HepG2 (cell line): ENCODE data around the gene EPS8. TPM values are rescaled to one million over a fixed set of nuclear protein-coding genes. Genes with fewer than 3 reads are reported as not detected.

Experiments used
- ATAC-seq: fragments of 200-7000 bp; cut with Tn5 transposase; 3 replicates; pipeline ENCODE4 v1.9.1; 2020; ENCODE audit warnings: mild to moderate bottlenecking, moderate library complexity
- BruUV-seq: library from RNA; stranded (reverse); fragments of 400-500 nt; replicated peaks from 2 replicates; lab custom pipeline; 2021; lab: Mats Ljungman, UMichigan
- CTCF ChIA-PET: fragments of 300-600 bp; formaldehyde crosslinking; extraction: SDS; loops from one replicate; lab custom pipeline; 2021; ENCODE audit warnings: low total read pairs, inconsistent platforms, low intra/inter-chr PET ratio; lab: Yijun Ruan, JAX
- POLR2A ChIA-PET: fragments of 350-600 bp; sonication (Branson Sonifier 250); formaldehyde crosslinking; loops from one replicate; lab custom pipeline; 2020; ENCODE audit warnings: antibody characterized with exemption, inconsistent platforms; lab: Yijun Ruan, JAX
- DNase-seq: peaks from one replicate; pipeline ENCODE4 v3.0.0-alpha.2; 2015; ENCODE audit warnings: low spot score
- FAIRE-seq: peaks from 3 replicates; lab custom pipeline; 2011; peaks lifted over from hg19 to GRCh38; lab: Jason Lieb, UNC
- H2AFZ ChIP-seq: one replicate; pipeline ENCODE4 v1.6.1; 2011; ENCODE audit warnings: low read length, inconsistent platforms
- H3K27ac ChIP-seq: fragments of 300-600 bp; 3 replicates; pipeline ENCODE4 v1.8.0; 2011; ENCODE audit warnings: mixed run types, mild to moderate bottlenecking, mixed read lengths, low read length, inconsistent platforms; ENCODE audit not compliant: insufficient read depth; ENCODE audit errors: extremely low read length
- H3K27me3 ChIP-seq, 2 experiments: fragments of 200-600 bp in 1 of 2; 2 replicates in 1 of 2; 3 replicates in 1 of 2; pipeline versions ENCODE4 v1.6.0 to v1.8.0; 2011; ENCODE audit warnings: low read length in 2 of 2, mild to moderate bottlenecking in 2 of 2, moderate library complexity in 2 of 2, inconsistent platforms in 1 of 2; ENCODE audit not compliant: insufficient read depth in 2 of 2, control insufficient read depth in 1 of 2
- H3K36me3 ChIP-seq, 2 experiments: fragments of 200-600 bp in 1 of 2; replicated peaks in 1 of 2; 2 replicates in 1 of 2; 3 replicates in 1 of 2; pipeline versions ENCODE4 v1.5.1 to v1.8.0; 2011; ENCODE audit warnings: low read length in 2 of 2, inconsistent platforms in 1 of 2; ENCODE audit not compliant: insufficient read depth in 2 of 2, control insufficient read depth in 1 of 2
- H3K4me1 ChIP-seq: 2 replicates; pipeline ENCODE4 v1.5.1; 2012; ENCODE audit warnings: low read length, inconsistent platforms; ENCODE audit not compliant: insufficient read depth
- H3K4me2 ChIP-seq: 2 replicates; pipeline ENCODE4 v1.6.0; 2011; ENCODE audit warnings: low read depth, low read length, inconsistent platforms
- H3K4me3 ChIP-seq, 3 experiments: fragments of 200-600 bp in 1 of 3; sonication (generic), shearing (Covaris generic) in 1 of 3; replicated peaks in 1 of 3; 2 replicates each; pipeline ENCODE4 v1.5.1; 2011 to 2016; ENCODE audit warnings: low read length in 3 of 3, inconsistent platforms in 2 of 3, low read depth in 2 of 3, mild to moderate bottlenecking in 2 of 3, control low read depth in 1 of 3, mixed read lengths in 1 of 3; ENCODE audit not compliant: insufficient read depth in 1 of 3
- H3K79me2 ChIP-seq: one replicate; pipeline ENCODE4 v1.6.1; 2011; ENCODE audit warnings: low read length, inconsistent platforms; ENCODE audit not compliant: insufficient read depth
- H3K9ac ChIP-seq: 2 replicates; pipeline ENCODE4 v1.6.0; 2011; ENCODE audit warnings: mild to moderate bottlenecking, low read depth, low read length, inconsistent platforms; ENCODE audit not compliant: insufficient read depth
- H3K9me3 ChIP-seq: 2 replicates; pipeline ENCODE4 v1.5.1; 2012; ENCODE audit warnings: mild to moderate bottlenecking, low read length
- H4K20me1 ChIP-seq: 2 replicates; pipeline ENCODE4 v1.6.0; 2011; ENCODE audit warnings: inconsistent platforms, mild to moderate bottlenecking, low read length, moderate library complexity; ENCODE audit not compliant: insufficient read depth
- CCDC6 ChIP-seq: sonication (generic); formaldehyde crosslinking; IDR thresholded peaks from 2 replicates; pipeline ENCODE4 v1.8.1; 2022; ENCODE audit warnings: mild to moderate bottlenecking, missing genetic modification reagents, moderate library complexity
- GLI4 ChIP-seq: sonication (generic); formaldehyde crosslinking; IDR thresholded peaks from 2 replicates; pipeline ENCODE4 v1.5.1; 2020; ENCODE audit warnings: missing genetic modification reagents, mild to moderate bottlenecking, moderate library complexity, borderline replicate concordance
- HNF4A ChIP-seq: sonication (generic); formaldehyde crosslinking; IDR thresholded peaks from 2 replicates; pipeline ENCODE4 v1.4.0; 2020; ENCODE audit warnings: missing genetic modification reagents
- MEF2D ChIP-seq: sonication (generic); formaldehyde crosslinking; IDR thresholded peaks from 2 replicates; pipeline ENCODE4 v1.5.1; 2020; ENCODE audit warnings: mild to moderate bottlenecking, missing genetic modification reagents
- TP53 ChIP-seq: sonication (generic); formaldehyde crosslinking; conservative IDR thresholded peaks from 2 replicates; pipeline ENCODE4 v1.4.0; 2020; ENCODE audit warnings: missing genetic modification reagents
- ZMYM4 ChIP-seq: sonication (generic); formaldehyde crosslinking; IDR thresholded peaks from 2 replicates; pipeline ENCODE4 v1.8.1; 2023; ENCODE audit warnings: mild to moderate bottlenecking, missing genetic modification reagents
- ZNF224 ChIP-seq: sonication (generic); formaldehyde crosslinking; IDR thresholded peaks from 2 replicates; pipeline ENCODE4 v1.5.0; 2020; ENCODE audit warnings: mild to moderate bottlenecking, missing genetic modification reagents
- ZNF615 ChIP-seq: sonication (generic); formaldehyde crosslinking; IDR thresholded peaks from 2 replicates; pipeline ENCODE4 v1.5.0; 2020; ENCODE audit warnings: mild to moderate bottlenecking, missing genetic modification reagents, borderline replicate concordance
- ZNF710 ChIP-seq: sonication (generic); formaldehyde crosslinking; IDR thresholded peaks from 2 replicates; pipeline ENCODE4 v1.5.0; 2020; ENCODE audit warnings: mild to moderate bottlenecking, missing genetic modification reagents, borderline replicate concordance
- WGBS: methylation state at CpG from one replicate; pipeline ENCODE4 v1.1.6; 2017; ENCODE audit warnings: low lambda C conversion rate; 5-methylcytosine and 5-hydroxymethylcytosine counted together
- in situ Hi-C: cut with HindIII; loops from 2 replicates; pipeline ENCODE4 v1.10.0; 2017; ENCODE audit warnings: low pct_unique_long_range_greater_than_20kb; ENCODE audit not compliant: extremely low pct_ligation_motif_present
- intact Hi-C: fragments of 100-400 bp; cut with micrococcal nuclease; formaldehyde crosslinking; loops from one replicate; pipeline ENCODE4 v1.10.0; 2022; ENCODE audit not compliant: unreplicated experiment
- polyA plus RNA-seq, 8 experiments: library from polyadenylated mRNA; depleted of rRNA in 3 of 8; stranded (reverse) in 7 of 8; unstranded in 1 of 8; fragments of >200 nt; fragmentation: Illumina TruSeq in 4 of 8; extraction: Trizol in 4 of 8; gene quantifications; 2 replicates each; pipeline versions ENCODE4 v1.2.1 to v1.2.3, GENCODE V29; 2011 to 2016; ENCODE audit warnings: low read depth in 4 of 8, missing spikeins in 1 of 8, mixed read lengths in 1 of 8; ENCODE audit not compliant: insufficient read depth in 1 of 8
- total RNA-seq, 5 experiments: library from RNA; depleted of rRNA; stranded (reverse); fragments of >200 nt; fragmentation: Illumina TruSeq; extraction: Trizol; gene quantifications; 2 replicates each; pipeline ENCODE4 v1.2.3, GENCODE V29; 2016; ENCODE audit warnings: low read depth in 1 of 5

The EPS8 gene
- total and polyA plus RNA-seq, 2 of the 13 experiments (the other 11 are each of a cell fraction or from before 2014, with no cell fraction given), result 37.1 to 43.4 TPM

DNA sequence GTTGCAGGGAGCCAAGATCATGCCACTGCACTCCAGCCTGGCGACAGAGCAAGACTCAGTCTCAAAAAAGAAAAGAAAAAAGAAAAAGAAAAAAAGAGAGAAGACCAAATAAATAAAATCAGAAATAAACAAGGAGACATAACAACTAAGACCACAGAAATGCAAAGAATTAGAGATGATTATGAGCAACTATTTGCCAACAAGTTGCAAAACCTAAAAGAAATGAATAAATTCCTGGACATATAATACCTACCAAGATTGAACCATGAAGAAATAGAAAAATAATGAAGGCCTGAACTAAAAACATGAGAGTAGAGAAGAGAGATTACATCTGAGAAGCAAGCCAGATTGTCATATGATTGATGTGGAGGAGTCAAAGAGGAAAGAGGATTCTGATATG, 17.6 kb upstream of the EPS8 start:
- FAIRE-seq (no peak), ATAC-seq (no peak)
- CTCF ChIA-PET, result no interaction called here
- TF ChIP-seq HNF4A (CRISPR knock-in tag) (no peak), ZNF710 (CRISPR knock-in tag) (no peak), CCDC6 (CRISPR knock-in tag) (no peak), ZNF615 (CRISPR knock-in tag) (no peak), TP53 (CRISPR knock-in tag) (no peak), ZNF224 (CRISPR knock-in tag) (no peak), ZMYM4 (CRISPR knock-in tag) (no peak), GLI4 (CRISPR knock-in tag) (no peak), MEF2D (CRISPR knock-in tag) (no peak)
- TF ChIP-seq, all 625 proteins: peak for 0
- BruUV-seq, result no TSS peak
- H3K27ac ChIP-seq, result no peak overlapping the region
- no peaks in the 10 kb centered on the region for H3K9me3 ChIP-seq
- H3K36me3 ChIP-seq, result no peaks in the 10 kb centered on the region
- DNase-seq, result no peak
- POLR2A ChIA-PET, result no interaction called here
- no peaks in the 10 kb centered on the region for H4K20me1 ChIP-seq
- intact Hi-C loops, result no loop called here
- in situ Hi-C loops, result no loop called here
- H2AFZ ChIP-seq, result no peak overlapping the region
- no peaks in the 10 kb centered on the region for H3K79me2 ChIP-seq
- no peak overlapping the region for H3K4me3 ChIP-seq
- no peak overlapping the region for H3K4me2 ChIP-seq
- H3K9ac ChIP-seq, result no peak overlapping the region
- 67% methylated on average over 1 of the region's 1 CpG for WGBS
- peaks cover 54% of the 10 kb centered on the region for H3K4me1 ChIP-seq
- no peaks in the 10 kb centered on the region for H3K27me3 ChIP-seq
